ENCODE data around the gene ZNF768.
"Not testable (repeated sequence)": the region's sequence is repeated elsewhere in the genome, so short reads cannot be mapped to it uniquely, and the experiment has no call there.

ZNF768 gene

DNA sequence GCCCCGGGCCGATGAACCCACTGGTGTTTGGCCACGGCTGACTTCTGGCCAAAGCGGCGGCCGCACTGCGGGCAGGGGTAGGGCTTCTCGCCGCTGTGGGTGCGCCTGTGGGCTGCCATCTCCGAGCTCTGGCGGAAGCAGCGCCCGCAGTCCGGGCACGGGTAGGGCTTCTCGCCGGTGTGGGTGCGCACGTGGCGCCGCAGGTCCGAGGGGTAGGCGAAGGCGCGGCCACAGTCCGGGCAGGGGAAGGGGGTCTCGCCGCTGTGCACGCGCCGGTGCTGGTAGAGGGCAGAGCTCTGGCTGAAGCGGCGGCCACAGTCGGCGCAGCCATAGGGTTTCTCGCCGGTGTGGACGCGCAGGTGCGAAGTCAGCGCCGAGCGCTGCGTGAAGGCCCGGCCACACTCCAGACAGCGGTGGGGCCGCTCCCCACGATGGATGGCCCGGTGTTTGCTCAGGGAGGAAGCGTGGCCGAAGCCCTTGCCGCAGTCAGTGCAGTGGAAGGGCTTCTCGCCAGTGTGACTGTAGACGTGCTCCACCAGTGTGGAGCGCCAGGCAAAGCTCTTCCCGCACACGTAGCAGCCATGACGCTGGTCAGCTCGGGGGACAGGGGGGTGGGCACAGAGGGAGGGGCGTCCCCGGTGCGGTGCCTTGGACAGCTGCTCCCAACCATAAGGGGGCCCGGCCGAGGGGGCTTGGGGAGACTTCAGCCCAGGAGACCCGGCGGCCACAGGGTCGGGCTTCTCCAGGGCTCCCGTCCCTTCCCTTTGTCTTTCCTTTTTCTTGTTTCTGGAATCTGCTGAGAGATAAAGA lies 29.2 kb upstream of the ZNF768 start:
- no peak for DNase-seq (ENCODE audit: low spot score)

DNA sequence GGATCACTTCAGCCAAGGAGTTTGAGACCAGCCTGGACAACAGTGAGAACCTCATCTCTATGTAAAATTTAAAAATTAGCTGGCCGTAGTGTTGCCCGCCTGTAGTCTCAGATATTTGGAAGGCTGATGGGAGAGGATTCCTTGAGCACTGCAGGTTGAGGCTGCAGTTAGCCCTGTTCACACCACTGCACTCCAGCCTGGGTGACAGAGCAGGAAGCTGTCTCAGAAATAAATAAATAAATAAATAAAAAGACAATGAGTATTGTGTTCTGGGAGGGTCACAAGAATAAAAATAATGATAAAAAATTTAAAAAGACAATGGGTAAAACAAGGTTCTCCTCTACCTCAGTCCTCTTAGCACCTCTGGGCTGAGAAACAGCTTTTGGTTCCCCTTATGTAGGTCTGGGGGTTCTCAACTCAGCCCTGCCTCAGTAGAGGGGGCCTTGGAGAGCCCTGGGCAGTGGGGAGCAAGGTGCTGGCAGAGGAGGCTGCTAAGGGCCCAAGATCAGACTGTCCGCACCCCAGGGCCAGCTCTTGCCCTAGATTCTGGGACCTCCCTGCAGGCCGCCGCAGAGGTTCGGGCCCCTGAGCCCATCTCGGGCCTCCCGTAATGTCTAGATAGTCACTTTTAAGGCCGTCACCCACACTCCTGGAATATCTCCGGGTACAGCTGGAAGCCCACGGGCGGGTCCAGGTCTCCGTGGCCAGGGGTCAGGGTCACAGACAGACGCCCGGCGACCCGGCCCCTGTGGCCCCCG lies 28.4 kb upstream of the ZNF768 start:
- no peak for DNase-seq (ENCODE audit: low spot score)

DNA sequence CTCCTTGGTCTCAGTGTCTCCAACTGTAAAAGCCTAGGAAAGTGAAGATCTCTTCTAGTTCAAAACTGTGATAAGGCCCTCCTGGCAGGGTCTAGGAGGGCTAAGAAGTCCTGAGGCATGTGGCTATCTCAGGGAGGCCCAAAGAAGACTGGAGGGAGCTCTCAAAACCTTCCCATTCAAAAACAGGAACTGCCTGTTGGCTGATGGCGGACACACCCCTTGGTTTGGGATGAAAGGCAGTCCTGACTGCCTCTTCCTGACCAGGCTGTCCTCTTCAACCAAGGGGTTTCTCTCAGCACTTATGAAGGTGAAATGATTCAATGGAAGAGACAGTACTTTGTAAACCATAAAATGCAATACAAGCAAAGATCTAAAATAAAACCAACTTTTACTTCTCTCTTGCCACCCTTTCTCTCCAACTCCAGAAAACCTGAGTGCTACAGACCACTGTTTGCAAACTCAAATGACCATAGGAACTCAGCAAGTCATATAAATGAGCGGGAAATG lies 27.1 kb upstream of the ZNF768 start:
- no peak for DNase-seq (ENCODE audit: low spot score)

DNA sequence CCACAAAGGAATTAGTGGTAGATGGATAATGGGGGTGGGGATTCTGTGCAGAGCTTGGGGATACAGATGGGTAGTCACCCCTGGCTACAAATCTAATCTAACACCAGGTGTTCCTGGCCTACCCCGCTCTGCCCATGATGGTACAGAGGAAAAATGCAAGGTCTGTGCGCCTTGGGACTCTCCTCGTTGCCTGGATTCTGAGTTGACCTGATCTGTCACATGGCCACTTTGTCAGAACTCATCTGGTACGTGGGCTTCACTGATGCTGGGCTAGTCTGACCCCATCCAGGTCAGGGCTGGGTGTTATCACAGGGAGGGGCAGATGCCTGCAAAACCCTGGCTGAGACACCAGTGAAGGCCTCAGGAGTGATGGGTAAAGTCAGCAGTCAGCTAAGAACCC lies 26.6 kb upstream of the ZNF768 start:
- no peak for DNase-seq (ENCODE audit: low spot score)

DNA sequence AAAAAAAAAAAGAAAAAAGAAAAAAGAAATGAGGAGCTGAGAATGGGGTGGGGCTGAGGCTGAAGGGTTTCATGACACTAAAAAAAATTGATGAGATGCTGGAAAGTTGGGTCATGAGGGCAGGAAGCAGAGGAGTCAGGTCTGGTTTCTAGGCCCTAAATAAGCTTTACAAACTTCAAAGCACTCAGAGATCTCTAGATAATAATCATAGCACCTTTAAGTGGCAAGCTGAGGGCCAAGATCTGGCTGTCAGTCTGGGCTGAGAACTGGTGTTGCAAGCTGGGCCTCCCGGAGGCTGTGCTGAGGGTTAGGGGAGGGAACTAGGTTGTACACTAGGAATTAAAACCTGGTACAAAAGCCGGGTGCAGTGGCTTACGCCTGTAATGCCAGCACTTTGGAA lies 25.4 kb upstream of the ZNF768 start:
- DNase-seq (ENCODE audit: low spot score) = no peak

DNA sequence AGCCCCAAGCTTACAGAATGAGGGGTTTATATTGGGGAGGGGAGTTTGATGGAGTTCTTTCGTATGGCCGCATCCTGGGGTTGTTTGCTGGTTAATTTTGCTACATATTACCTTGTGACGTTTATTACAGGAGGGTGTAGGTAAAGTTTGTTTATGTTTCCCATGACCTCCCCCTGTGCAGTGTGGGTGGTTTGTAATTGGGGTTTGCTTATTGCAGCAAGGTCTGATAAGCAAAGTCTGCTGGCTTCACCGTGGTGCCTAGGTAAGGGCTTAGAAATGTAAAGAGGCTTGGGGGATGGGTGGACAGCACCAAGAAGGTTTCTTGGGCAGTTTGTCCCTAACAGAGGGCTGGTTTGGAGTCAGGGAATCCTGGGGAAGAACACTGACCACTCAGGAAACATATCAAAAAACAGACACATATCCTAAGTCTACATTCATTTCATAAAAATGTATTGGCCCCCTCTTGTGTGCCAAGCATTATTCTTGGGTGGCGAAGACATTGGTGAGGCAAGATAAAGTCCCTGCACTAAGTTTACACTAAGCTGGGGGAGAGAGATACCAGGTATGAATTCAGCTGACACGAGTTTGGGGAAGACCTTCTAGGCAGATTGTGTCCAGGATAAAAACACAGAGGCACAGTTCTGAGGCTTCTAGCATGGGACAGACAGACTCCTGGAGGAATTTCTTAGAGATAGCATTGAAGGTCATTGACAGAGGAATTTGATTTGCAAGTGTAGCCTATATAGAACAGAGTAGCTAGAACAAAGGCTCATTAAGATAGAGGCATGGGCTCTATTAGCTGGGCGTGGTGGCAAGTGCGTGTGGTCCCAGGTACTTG lies 22.3 kb upstream of the ZNF768 start:
- no peak for DNase-seq (ENCODE audit: low spot score)

DNA sequence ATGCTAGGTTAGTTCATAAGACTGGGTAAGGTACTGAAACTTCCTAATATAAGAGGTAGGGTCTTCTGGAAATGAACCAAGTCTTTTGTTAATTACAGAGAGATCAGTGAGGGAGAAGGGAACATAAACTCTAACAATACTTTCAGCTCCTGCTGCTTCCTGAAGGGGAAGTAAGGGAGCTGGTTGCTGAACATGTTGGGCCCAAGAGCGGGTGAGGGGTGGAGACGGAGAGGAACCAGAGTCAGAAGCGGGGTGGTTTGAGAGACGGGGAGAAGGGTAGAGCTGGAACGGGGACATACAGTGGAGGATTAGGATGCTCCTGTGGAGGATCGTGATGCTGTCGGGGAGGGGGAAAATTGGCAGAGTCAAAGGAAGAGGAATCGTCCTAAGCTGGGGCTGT lies 19.7 kb upstream of the ZNF768 start:
- no peak for DNase-seq (ENCODE audit: low spot score)

DNA sequence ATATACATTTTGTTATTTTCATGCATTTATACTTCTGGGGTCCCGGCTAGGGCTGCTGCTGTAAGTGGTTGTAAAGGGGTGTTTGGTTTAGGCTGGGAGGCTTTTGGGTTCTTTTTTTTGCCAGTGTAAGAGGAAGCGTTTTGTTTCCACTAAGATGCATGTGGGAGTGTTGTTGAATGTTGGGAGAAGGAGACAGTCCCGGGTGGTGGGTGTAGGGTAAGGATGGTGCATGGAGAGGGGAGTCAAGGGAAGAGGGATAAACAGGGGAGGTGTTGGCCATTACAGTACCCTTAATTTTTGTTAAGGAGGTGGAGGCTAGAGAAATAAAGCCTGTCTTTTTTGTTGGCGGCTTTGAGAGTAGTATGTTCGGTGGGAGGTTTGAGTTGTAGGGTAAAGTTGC lies 16.7 kb upstream of the ZNF768 start:
- no peak for DNase-seq (ENCODE audit: low spot score)

DNA sequence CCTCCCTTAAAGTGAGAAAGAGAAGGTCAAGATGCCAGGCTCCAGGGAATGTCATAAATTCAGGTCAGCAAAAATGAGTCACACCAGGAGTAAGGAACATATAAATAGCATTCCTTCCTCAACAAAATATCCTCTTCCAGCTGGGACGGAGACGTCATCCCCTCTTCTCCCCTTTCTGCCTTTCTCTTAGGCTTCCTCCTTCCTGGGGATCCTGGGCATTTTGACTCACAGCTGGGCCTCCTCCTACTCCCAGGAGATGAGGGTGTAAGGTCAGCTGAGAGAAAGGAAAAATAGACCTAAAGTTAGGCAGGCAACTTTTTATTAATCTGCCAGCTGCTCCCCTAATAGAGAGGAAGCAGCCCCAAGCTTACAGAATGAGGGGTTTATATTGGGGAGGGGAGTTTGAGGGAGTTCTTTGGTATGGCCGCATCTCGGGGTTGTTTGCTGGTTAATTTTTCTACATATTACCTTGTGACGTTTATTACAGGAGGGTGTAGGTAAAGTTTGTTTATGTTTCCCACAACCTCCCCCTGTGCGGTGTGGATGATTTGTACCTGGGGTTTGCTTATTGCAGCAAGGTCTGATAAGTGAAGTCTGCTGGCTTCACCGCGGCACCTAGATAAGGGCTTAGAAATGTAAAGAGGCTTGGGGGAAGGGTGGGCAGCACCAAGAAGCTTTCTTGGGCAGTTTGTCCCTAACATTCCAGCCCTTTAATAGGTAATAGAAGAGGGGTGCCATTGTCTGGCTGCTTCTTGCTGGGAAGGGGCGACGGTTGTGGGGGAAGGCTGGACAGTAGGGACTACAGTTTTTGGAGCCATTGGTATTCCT lies 15.3 kb upstream of the ZNF768 start:
- peak; percentile 51 for DNase-seq (ENCODE audit: low spot score)

DNA sequence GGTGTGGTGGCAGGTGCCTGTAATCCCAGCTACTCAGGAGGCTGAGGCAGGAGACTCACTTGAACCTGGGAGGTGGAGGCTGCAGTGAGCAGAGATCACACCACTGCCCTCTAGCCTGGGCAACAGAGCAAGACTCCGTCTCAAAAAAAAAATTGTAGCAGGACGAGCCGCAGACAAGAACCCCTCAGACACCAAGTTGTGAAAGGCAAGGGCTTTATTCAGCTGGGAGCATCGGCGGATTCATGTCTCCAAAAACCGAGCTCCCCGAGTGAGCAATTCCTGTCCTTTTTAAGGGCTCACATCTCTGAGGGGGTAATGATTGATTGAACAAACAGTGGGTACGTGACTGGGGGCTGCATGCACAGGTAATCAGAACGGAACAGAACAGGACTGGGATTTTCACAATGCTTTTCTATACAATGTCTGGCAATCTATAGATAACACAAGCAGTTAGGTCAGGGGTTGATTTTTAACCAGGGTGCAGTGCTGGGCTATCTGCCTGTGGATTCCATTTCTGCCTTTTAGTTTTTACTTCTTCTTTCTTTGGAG lies 14.6 kb upstream of the ZNF768 start:
- not testable (repeated sequence) for DNase-seq (ENCODE audit: low spot score)

DNA sequence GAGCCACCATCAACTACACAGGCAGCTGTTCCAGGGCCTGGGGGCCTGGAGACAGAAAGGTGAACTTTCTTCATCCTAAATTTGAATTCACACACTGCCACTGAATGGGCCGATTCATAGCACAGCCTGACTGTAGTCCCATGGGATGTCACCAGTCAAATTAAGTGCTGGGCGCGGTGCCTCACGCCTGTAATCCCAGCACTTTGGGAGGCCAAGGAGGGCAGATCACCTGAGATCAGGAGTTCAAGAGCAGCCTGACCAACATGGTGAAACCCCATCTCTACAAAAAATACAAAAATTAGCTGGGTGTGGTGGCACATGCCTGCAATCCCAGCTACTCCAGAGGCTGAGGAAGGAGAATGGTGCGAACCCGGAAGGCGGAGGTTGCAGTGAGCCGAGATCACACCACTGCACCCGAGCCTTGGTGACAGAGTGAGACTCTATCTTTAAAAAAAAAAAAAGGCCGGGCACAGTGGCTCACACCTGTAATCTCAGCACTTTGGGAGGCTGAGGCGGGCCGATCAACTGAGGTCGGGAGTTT lies 13.7 kb upstream of the ZNF768 start:
- DNase-seq (ENCODE audit: low spot score) = not testable (repeated sequence)

DNA sequence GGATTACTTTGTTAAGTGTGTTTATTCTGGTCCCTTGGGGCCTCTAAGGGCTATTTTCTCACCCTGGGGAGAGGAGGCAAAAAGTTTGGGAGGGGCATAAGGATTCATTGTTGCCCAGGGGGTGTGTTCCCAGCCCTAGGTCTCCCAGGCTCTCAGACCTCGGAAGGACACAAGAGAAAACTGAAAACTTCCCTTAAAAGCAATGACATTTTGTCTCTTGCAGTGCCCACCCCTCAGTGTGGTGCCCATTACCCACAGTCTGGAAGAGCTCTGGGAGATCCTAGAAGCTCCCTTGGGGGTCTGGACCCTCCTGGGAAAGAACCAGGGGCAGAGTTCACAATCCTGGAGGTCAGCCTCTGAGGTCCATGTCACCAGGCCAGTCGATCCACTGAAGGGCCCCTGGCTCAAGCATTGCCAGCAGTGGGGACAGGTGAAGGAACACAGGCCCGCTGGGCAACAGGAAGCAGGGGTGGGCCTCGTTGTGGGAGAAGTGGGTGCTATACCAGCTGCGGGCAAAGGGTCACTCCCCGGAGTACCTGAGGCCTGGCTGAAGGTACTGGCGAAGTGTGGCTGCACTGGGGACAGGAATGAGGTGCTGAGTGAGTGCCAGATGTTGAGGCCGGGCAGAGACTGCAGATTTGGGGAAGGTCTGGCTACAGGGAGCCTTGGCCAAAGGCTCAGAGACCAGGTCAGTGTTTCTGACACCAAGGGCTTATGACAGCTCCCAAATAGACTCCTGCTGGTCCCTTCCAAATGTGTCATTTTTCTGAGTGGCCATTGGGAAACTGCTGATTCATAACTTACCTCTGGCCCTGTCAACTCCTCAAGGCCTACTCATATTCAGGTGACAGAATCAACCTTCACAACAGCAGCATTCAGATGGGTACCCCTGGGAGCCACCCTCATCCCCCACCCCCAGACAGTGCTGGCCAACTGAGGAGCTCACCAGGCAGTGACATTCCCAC lies 12.9 kb upstream of the ZNF768 start:
- DNase-seq (ENCODE audit: low spot score) = no peak

DNA sequence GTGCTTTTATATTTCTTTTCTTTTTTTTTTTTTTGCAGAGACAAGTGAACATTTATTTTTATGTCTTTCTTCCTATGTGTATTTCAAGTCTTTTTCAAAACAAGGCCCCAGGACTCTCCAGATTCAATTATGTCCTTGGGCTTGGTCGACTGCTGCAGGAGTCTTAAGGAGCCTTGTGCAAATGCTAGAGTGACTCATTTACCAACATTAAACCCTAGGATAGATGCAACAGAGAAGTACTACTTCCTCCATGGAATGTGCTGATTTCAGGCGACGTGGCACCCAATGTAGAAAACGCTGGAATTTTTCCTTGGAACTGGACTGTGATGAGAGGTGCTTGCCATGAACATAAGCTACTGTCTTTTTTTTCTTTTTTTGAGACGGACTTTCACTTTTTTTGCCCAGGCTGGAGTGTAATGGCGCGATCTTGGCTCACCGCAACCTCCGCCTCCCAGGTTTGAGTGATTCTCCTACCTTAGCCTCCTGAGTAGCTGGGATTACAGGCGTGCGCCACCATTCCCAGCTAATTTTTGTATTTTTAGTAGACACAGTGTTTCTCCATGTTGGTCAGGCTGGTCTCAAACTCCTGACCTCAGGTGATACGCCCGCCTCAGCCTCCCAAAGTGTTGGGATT lies 10.1 kb upstream of the ZNF768 start:
- not testable (repeated sequence) for DNase-seq (ENCODE audit: low spot score)

DNA sequence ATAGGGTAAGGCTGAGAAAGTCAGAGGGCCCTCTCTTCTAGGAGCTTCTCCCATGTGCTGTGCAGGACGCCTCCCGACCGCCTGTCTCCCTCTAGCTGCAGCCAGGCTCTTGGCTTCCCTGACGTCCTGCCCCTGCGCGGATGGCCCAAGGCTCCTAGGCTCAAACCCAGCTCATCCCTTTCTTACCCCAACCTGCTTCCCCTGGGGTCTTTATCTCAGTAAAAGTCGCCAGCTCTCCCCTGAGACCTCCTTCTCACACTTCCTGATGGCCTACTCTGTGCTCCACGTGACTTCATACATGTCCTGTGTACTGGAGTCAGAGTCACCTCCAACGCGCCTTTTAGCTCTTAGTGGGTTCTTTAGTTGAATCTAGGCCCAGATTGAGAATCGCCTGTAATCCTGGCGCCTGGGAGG lies 9.4 kb upstream of the ZNF768 start:
- peak; percentile 81 for DNase-seq (ENCODE audit: low spot score)

DNA sequence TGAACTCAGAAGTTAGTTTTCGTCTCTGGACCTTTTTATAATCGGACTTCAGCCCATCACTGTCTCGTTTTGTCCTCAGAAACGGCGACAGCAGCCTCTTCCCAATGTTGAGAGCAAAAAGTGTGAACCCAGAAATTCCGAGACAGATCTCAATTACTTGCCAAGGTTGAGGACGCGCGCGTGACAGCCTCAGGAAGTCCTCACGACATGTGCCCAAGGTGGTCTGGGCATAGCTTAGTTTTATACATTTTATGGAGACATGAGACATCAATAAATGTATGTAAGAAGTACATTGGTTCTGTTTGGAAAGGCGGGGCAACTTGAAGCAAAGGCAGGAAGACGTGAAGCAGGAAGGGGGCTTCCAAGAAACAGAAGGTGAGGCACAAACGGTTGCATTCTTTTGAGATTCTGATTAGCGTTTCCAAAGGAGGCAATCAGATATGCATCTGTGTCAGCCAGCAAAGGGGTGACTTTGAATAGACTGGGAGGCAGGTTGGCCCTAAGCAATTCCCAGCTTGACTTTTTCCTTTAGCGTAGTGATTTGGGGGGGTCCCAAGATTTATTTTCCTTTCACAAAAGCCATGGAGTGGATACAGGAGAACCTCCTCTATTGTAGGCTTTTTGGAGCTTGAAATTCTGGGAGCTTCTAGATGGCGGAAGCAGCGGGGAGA lies 8.9 kb upstream of the ZNF768 start:
- DNase-seq (ENCODE audit: low spot score) = no peak

DNA sequence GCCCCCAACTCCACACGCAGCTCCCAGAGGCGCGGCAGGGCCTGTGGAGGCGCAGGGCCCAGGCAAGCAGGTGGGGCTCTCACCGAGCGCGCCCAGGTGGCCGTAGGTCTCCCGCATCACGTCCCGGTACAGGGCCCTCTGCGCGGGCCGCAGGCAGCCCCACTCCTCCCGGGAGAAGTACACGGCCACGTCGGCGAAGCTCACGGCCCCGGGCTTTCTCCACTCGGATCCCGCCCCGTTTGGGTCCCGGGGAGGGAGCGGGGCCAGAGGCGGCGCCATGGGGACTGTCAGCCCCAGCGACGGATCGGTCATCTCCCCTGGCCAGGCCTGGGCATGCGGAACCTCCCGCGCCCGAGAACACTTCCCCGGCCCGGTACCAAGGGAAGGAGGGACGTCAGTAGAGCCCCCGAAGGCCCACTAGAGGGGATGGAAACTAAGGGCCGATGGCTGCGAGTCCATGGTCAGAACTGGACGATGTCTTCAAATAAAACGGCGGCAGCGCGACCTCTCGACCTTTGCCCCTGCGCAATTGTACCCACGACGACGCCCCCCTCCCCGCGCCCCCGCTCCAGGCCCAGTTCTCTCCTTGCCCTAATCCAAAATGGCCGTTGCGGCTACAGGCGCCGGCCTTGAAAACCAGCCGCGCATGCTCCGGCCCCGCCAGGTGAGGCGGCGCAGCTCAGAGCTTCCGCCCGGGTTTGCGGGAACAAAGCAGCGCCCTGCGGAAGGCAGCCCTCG lies 8.2 kb upstream of the ZNF768 start, which contains the start of gene ZNF747:
Gene ZNF747 (minus strand): TSS at position 491 of the 738 bp plus-strand sequence. CDS start 179 bp downstream, at position 312.
- peak; percentile 88 for DNase-seq (ENCODE audit: low spot score)

DNA sequence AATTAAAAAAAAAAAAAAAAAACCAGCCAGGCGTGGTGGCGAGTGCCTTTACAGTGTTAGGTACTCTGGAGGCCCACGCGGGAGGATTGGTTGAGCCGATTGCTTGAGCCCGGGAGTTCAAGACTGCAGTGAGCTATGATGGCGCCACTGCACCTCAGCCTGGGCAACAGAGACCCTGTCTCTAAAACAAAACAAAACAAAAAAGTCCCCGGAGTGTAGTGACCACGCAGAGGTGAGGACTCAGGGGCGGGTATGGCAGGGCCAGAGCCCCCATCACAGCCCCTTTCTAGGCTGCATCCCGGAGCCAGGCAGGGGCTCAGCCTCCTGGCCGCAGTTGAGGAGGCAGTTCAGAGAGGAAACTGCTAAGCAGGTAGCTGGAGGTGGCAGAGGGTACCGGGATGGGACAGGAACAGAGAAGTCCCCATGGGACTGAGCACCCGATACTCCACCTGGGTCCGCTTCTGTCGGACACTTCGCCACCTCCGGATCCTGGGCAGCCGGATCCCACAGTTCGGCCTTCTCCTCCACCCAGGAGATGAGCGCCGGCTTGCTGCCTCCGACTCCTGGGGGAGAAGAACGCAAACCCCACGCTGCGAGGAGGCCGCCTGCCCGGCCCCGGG lies 7.5 kb upstream of the ZNF768 start:
- no peak for DNase-seq (ENCODE audit: low spot score)

Data from AG08395 (cell line).